IMR-90 (cell line): ENCODE results near the gene OR11G2. TPM values are rescaled to one million over a fixed set of nuclear protein-coding genes. Genes with fewer than 3 reads are reported as not detected.
"Not testable (repeated sequence)": the region's sequence is repeated elsewhere in the genome, so short reads cannot be mapped to it uniquely, and the experiment has no call there.

Source experiments
- ATAC-seq: fragments of 200-7000 bp; cut with Tn5 transposase; 2 replicates; pipeline ENCODE4 v1.9.1; 2020; ENCODE audit warnings: low read depth, mild to moderate bottlenecking, moderate library complexity
- BruUV-seq: library from RNA; stranded (reverse); fragments of 400-500 nt; replicated peaks from 2 replicates; lab custom pipeline; 2021; lab: Mats Ljungman, UMichigan
- CTCF ChIA-PET: fragments of 300-600 bp; formaldehyde crosslinking; extraction: SDS; loops from one replicate; lab custom pipeline; 2021; ENCODE audit warnings: antibody characterized with exemption; lab: Yijun Ruan, JAX
- POLR2A ChIA-PET: fragments of 300-600 bp; sonication (Branson Sonifier 250); formaldehyde crosslinking; loops from one replicate; lab custom pipeline; 2022; ENCODE audit warnings: antibody characterized with exemption; ENCODE audit not compliant: unreplicated experiment; lab: Charles Lee
- DNase-seq: peaks from one replicate; pipeline ENCODE4 v3.0.0; 2013
- H2AFZ ChIP-seq: replicated peaks from 2 replicates; pipeline ENCODE3; 2013; ENCODE audit warnings: low read length, mild to moderate bottlenecking; ENCODE audit not compliant: poor library complexity
- H2AK5ac ChIP-seq: 2 replicates; pipeline ENCODE4 v1.6.1; 2013; ENCODE audit warnings: low read depth, low read length, inconsistent platforms
- H2AK9ac ChIP-seq: replicated peaks from 2 replicates; pipeline ENCODE3; 2013; ENCODE audit warnings: mild to moderate bottlenecking, low read depth, low read length, moderate library complexity; ENCODE audit not compliant: poor library complexity
- H2BK120ac ChIP-seq: 2 replicates; pipeline ENCODE4 v1.6.1; 2013; ENCODE audit warnings: low read depth, low read length, inconsistent platforms
- H2BK15ac ChIP-seq: 3 replicates; pipeline ENCODE4 v1.6.1; 2013; ENCODE audit warnings: low read depth, low read length, inconsistent platforms
- H2BK20ac ChIP-seq: 2 replicates; pipeline ENCODE4 v1.6.1; 2013; ENCODE audit warnings: low read depth, mild to moderate bottlenecking, inconsistent platforms, low read length, moderate library complexity
- H2BK5ac ChIP-seq: 2 replicates; pipeline ENCODE4 v1.6.1; 2013; ENCODE audit warnings: mild to moderate bottlenecking, low read depth, low read length, inconsistent platforms; ENCODE audit not compliant: poor library complexity, severe bottlenecking
- H3K14ac ChIP-seq: replicated peaks from 2 replicates; pipeline ENCODE4 v1.6.1; 2013; ENCODE audit warnings: low read depth, low read length, inconsistent platforms
- H3K18ac ChIP-seq: 2 replicates; pipeline ENCODE4 v1.6.1; 2013; ENCODE audit warnings: low read depth, low read length, control low read depth
- H3K23ac ChIP-seq: 2 replicates; pipeline ENCODE4 v1.6.1; 2013; ENCODE audit warnings: low read depth, low read length, inconsistent platforms
- H3K27ac ChIP-seq: 2 replicates; pipeline ENCODE4 v1.5.1; 2013; ENCODE audit warnings: mild to moderate bottlenecking, control low read depth, low read length; ENCODE audit not compliant: insufficient read depth
- H3K27me3 ChIP-seq: 2 replicates; pipeline ENCODE4 v1.6.1; 2013; ENCODE audit warnings: low read length; ENCODE audit not compliant: control insufficient read depth, insufficient read depth
- H3K36me3 ChIP-seq: 2 replicates; pipeline ENCODE4 v1.6.1; 2013; ENCODE audit warnings: low read length, mixed read lengths; ENCODE audit not compliant: control insufficient read depth, insufficient read depth
- H3K4ac ChIP-seq: 2 replicates; pipeline ENCODE4 v1.6.1; 2013; ENCODE audit warnings: low read depth, low read length, inconsistent platforms
- H3K4me1 ChIP-seq: 2 replicates; pipeline ENCODE4 v1.6.1; 2013; ENCODE audit warnings: low read length, mixed read lengths; ENCODE audit not compliant: control insufficient read depth, insufficient read depth
- H3K4me2 ChIP-seq: 2 replicates; pipeline ENCODE4 v1.6.1; 2013; ENCODE audit warnings: low read depth, mild to moderate bottlenecking, control low read depth, low read length, moderate library complexity
- H3K4me3 ChIP-seq: 2 replicates; pipeline ENCODE4 v1.5.1; 2013; ENCODE audit warnings: low read depth, mild to moderate bottlenecking, control low read depth, low read length, moderate library complexity; ENCODE audit not compliant: insufficient read depth
- H3K56ac ChIP-seq: 2 replicates; pipeline ENCODE4 v1.6.1; 2013; ENCODE audit warnings: low read length, inconsistent platforms; ENCODE audit not compliant: insufficient read depth; ENCODE audit errors: extremely low read depth
- H3K79me1 ChIP-seq, 2 experiments: 2 replicates each; pipeline ENCODE4 v1.6.1; 2013; ENCODE audit warnings: low read length in 2 of 2, inconsistent platforms in 1 of 2, low read depth in 1 of 2
- H3K9ac ChIP-seq: 2 replicates; pipeline ENCODE4 v1.6.1; 2013; ENCODE audit warnings: low read depth, low read length, control low read depth
- H3K9me1 ChIP-seq: 2 replicates; pipeline ENCODE4 v1.6.1; 2013; ENCODE audit warnings: low read length, inconsistent platforms; ENCODE audit not compliant: insufficient read depth
- H3K9me3 ChIP-seq: 2 replicates; pipeline ENCODE4 v1.6.1; 2013; ENCODE audit warnings: low read length; ENCODE audit not compliant: control insufficient read depth, insufficient read depth
- H4K20me1 ChIP-seq: 2 replicates; pipeline ENCODE4 v1.6.1; 2013; ENCODE audit warnings: low read length, inconsistent platforms; ENCODE audit not compliant: insufficient read depth
- H4K5ac ChIP-seq: 2 replicates; pipeline ENCODE4 v1.6.1; 2013; ENCODE audit warnings: mild to moderate bottlenecking, low read depth, low read length, control low read depth
- H4K8ac ChIP-seq, 2 experiments: 2 replicates each; pipeline ENCODE4 v1.6.1; 2013; ENCODE audit warnings: low read depth in 2 of 2, low read length in 2 of 2, control low read depth in 1 of 2, inconsistent platforms in 1 of 2
- H4K91ac ChIP-seq: 2 replicates; pipeline ENCODE4 v1.6.1; 2013; ENCODE audit warnings: low read depth, low read length, inconsistent platforms; ENCODE audit not compliant: insufficient read depth
- WGBS, 2 experiments: methylation state at CpG; one replicate each; pipeline versions ENCODE4 v1.1.5 to v1.1.7; 2013; ENCODE audit warnings: missing lambda C conversion rate in 2 of 2; ENCODE audit not compliant: insufficient read length in 1 of 2; ENCODE audit errors: extremely low coverage in 2 of 2; 5-methylcytosine and 5-hydroxymethylcytosine counted together
- dilution Hi-C: fragments of 300-500 bp; cut with HindIII; formaldehyde crosslinking; loops from one replicate; pipeline ENCODE4 v1.14.3; 2018; ENCODE audit warnings: low sequenced_read_pairs; ENCODE audit not compliant: unreplicated experiment
- in situ Hi-C: fragments of 300-500 bp; cut with MboI; formaldehyde crosslinking; loops from 3 replicates; pipeline ENCODE4 v1.14.3; 2019; ENCODE audit warnings: low sequenced_read_pairs, inconsistent platforms, mixed read lengths
- intact Hi-C: fragments of 100-400 bp; cut with micrococcal nuclease; formaldehyde crosslinking; loops from 2 replicates; pipeline ENCODE4 v1.10.0; 2022
- polyA plus RNA-seq, 3 experiments: library from polyadenylated mRNA; depleted of rRNA; stranded (reverse); fragments of >200 nt; gene quantifications; 2 replicates each; pipeline ENCODE4 v1.2.3, GENCODE V29; 2012; ENCODE audit warnings: low replicate concordance in 1 of 3
- total RNA-seq: library from RNA; depleted of rRNA; stranded (reverse); fragments of >200 nt; gene quantifications from 2 replicates; pipeline ENCODE4 v1.2.3, GENCODE V29; 2012

The OR11G2 gene
- total and polyA plus RNA-seq, 2 of the 4 experiments (the other 2 are of a cell fraction), result not detected

DNA sequence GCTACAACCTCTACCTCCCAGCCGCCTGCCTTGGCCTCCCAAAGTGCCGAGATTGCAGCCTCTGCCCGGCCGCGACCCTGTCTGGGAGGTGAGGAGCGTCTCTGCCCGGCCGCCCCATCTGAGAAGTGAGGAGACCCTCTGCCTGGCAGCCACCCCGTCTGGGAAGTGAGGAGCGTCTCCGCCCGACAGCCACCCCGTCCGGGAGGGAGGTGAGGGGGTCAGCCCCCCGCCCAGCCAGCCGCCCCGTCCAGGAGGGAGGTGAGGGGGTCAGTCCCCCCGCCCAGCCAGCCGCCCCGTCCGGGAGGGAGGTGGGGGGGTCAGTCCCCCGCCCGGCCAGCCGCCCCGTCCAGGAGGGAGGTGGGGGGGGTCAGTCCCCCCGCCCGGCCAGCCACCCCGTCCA, 21.7 kb downstream of the OR11G2 start:
- dilution Hi-C loops, result not testable (repeated sequence)

More for the DNA sequence above, 21.7 kb downstream of the OR11G2 start:
- H3K79me1 ChIP-seq, H3K27me3 ChIP-seq, ATAC-seq, H3K14ac ChIP-seq, H4K20me1 ChIP-seq, H2BK20ac ChIP-seq, H3K9me1 ChIP-seq, H3K4ac ChIP-seq, POLR2A ChIA-PET, H3K9ac ChIP-seq, H2AK5ac ChIP-seq, intact Hi-C loops, H3K36me3 ChIP-seq, H2AK9ac ChIP-seq, CTCF ChIA-PET, H2BK15ac ChIP-seq, DNase-seq, H3K4me1 ChIP-seq, H3K18ac ChIP-seq, H3K23ac ChIP-seq, H3K9me3 ChIP-seq, H2BK120ac ChIP-seq, H3K56ac ChIP-seq, H4K5ac ChIP-seq, H3K4me2 ChIP-seq, H2AFZ ChIP-seq, H4K8ac ChIP-seq, in situ Hi-C loops, H4K91ac ChIP-seq, H3K4me3 ChIP-seq, H2BK5ac ChIP-seq, BruUV-seq, H3K27ac ChIP-seq: not testable (repeated sequence)
- WGBS, 2 experiments, result no CpG with 5 or more reads among the region's 28 CpGs
